Fibroblast of skin of right quadriceps (primary cell): ENCODE data around the gene FLYWCH2.

ENCODE experiments used
- DNase-seq: peaks from one replicate; pipeline ENCODE4 v3.0.0-alpha.2; 2013

The FLYWCH2 gene, protein sequence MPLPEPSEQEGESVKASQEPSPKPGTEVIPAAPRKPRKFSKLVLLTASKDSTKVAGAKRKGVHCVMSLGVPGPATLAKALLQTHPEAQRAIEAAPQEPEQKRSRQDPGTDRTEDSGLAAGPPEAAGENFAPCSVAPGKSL

GRCh38 chr16:2882650-2883457 is at the start of gene FLYWCH2:
Gene FLYWCH2, plus strand, starts transcription at chr16:2883215. Its CDS starts 13,235 bp downstream, at chr16:2896450.
- peak; percentile 99 for DNase-seq

DNA sequence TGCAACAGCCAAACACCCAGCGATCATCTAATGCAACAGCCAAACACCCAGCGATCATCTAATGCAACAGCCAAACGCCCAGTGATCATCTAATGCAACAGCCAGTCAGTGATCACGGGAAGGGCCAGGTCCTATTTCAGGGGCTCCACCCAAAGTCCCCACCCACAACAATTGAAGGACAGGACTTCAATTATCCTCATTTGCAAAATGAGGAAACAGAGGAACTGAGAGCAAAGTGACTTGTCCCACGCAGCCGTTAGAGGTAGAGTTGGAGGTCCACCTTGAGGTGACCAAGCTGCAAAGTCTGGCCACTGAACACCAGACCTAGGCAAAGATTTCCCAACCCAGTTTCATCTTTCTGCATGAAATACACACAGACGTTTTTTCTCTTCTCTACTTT is 49.2 kb upstream of the FLYWCH2 start:
- DNase-seq, result no peak

DNA sequence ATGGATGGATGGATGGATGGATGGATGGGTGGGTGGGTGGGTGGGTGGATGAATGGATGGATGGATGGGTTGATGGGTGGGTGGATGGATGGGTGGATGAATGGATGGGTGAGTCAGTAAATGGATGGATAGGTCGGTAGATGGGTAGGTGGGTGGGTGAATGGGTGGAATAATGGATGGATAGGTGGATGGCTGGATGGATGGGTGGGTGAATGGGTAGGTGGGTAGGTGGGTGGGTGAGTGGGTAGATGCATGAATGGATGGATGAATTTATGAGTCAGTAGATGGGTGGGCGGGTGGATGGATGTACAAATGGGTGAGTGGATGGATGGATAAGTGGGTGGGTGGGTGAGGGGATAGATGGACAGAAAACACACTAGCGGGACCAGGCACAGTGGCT is 48.0 kb upstream of the FLYWCH2 start:
- DNase-seq, result no peak

DNA sequence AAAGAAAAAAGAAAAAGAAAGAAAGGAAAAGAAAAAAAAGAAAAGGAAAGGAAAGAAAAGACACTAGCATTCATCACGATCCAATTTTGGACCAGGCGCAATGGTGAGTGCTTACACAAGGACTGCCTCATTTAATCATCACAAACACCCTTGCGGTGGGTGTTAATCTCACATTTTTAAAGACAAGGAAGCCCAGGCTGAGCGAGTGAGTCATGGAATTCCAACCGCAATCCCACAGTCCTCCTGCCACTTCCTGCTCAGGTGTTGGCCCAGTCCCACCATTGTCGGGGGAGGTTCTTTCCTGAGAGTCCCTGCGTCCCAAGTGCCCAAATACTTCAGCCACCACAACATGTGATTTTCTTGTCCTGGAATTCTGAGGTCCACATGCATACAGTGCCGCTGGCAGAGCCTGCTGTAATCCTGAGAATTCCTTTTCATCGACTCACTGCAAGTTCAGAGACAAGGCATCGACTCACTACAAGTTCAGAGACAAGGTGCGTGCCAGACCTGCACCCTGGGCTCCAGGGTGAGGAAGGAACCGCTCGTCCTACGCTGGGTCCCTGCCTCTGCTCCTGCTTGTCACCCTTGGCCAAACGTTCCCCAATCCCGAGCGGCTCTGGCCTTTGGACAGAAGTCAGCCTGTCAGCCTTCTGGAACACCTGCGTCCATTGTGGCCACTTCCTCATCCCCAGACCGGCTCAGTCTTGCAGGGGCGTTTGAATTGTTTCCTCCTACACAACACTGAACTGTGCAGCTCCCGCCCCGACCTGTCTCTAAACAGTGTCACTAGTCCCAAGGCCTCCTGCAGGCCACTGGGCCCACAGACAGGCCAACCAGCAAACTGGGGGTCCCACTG is 47.1 kb upstream of the FLYWCH2 start:
- DNase-seq, result peak; percentile 99

GRCh38 chr16:2836646-2837508 is 46.1 kb upstream of the FLYWCH2 start:
- DNase-seq, result no peak

DNA sequence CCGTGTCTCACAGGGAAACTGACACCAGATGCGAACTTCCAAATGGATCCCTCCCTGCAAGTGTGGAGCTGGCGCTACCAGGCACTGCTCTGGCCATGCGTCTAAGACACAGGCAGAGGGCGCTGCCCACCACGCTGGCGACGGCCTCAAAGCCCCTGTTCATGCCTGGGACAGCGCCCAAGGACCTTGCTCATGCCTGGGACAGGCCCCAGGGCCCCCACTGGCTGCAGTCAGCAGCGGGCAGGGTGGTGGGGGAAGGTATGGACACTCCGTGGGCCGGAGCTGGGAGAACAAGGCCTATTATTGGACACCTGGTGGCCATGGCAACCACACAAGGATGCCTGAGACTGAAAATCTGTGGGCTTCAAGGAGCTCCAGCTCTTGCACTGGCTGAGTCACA is 44.1 kb upstream of the FLYWCH2 start:
- DNase-seq, result peak; percentile 69

DNA sequence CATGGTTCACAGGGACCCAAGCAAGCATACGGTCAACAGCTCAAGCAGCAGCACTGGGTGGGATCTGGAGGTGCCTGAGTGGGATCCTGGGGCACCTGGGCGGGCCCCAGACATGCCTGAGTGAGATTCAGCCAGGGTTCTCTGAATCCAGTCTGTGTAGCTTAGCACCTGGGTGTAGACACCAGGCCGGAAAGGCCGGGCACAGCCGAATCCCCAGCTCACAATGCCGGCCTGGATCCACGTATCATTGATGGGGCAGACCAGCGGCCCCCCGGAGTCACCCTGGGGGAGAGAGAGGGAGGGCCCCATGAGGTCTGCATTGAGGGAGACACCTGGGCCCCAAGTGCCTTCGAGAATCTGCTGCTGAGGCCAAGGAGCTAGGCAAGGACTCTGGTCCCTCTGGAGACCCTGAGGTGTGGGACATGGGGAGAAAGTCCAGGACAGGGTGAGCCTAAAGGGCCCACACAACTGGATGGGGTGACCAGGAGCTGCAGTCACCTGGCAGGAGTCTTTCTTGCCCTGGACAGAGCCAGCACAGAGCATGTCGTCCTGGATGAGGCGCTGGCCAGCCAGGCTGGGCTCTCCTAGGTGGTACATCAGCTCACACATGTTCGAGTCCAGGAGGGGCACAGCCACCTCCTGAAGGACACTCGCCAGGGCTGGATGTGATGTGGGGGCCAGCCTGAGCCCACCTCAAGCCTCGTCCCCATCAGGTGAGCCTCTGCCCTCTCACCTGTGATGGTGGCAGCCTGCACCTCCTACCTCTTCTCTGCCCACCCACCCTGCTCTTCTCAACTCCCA is 43.2 kb upstream of the FLYWCH2 start:
- DNase-seq, result no peak

- no peak for DNase-seq
Observed at GRCh38 chr16:2840914-2841313, 42.1 kb upstream of the FLYWCH2 start.

- no peak for DNase-seq
Observed at GRCh38 chr16:2841606-2842339, 41.2 kb upstream of the FLYWCH2 start.

- DNase-seq, result peak; percentile 29
Observed at GRCh38 chr16:2842340-2843000, 40.5 kb upstream of the FLYWCH2 start.

DNA sequence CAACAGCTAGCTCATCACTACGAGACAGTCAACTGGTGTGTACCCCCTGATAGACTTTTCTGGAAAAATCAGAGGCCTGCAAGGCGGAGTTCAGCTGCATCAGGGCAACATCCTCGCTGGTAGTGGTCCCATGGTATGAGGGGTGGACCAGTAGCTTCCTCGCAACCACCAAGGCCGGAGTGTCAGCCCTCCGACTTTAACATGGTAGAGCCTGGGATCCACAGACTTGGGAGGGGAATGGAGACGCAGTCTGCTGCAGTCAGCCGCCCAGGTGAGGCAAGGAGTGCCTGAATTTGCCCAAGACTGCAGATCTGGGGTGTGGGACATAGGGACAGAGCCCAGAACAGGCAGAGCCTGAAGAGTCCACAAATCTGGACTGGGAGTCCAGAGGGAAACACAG is 39.5 kb upstream of the FLYWCH2 start:
- DNase-seq, result no peak

- DNase-seq, result no peak
Observed at GRCh38 chr16:2845116-2845515, 37.9 kb upstream of the FLYWCH2 start.

- peak; percentile 32 for DNase-seq
Observed at GRCh38 chr16:2846511-2847310, 36.3 kb upstream of the FLYWCH2 start.

DNA sequence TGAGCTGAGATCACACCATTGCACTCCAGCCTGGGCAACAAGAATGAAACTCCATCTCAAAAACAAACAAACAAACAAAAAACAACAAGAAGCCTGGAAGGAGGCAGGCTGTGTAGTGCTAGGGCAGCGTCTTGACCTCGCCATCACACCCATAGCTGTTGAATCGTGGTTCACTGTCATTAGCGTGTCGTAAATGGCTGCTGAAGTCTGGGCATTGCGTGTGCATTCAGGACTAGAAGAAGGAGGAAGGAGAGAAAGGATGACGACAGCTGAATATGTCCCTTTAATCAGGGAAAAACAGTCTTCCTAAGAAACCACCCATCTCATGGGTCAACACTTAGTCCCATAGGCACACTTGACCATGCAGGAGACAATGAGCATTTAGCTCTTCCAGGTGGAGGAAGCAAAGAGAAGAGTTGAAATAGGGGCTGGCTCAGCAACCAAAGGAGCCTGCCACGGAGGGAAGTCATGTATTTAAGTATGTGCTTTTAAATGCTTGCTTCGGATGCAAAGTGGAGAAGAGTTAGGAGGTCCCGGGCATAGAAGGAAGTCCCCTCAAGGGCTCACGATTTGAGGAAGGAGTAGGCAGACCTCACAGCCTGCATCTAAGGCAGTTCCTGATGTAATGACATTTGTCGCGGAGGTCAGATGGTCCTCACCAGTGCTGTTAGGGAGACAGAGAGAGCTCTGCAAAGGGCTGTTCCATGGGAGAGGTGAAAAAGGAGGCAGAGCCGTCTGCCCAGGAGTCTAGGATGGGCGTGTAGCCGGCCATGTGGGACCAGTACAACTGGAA is 33.9 kb upstream of the FLYWCH2 start:
- no peak for DNase-seq

GRCh38 chr16:2852003-2852730 is 30.8 kb upstream of the FLYWCH2 start:
- DNase-seq, result no peak

DNA sequence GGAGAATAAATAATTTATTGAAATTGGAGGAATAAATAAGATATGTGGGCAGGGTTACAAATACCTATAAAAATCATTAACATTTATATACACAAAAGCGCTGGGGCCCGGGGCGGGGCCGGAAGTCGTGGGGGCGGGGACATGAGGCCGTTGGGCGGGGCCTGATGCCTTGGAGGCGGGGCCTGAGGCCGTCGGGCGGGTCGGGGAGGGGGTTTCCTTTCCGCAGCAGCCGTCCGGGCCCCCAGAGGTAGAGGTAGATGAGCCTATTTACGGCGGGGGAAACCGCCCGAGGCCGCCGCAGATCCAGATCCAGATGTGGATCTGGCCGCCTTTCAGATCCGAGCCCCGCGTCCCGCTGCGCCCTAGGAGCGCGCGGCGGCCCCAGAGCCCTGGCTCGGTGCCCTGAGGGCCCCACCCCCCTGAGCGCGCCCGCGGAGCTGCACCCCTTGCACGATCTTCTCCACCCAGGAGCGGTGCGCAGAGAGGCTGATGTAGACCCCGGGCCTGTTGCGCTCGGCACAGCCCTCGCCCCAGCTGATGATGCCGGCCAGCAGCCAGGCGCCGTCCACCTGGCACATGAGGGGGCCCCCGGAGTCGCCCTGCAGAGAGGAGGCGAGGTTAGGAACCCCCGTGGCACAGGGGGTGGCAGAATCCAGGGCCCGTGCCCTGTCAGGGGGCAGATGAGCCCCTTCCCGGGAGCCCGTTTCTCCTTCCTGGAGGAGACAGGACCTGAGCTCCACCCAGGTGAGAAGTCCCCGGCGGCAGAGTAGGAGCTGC is 30.1 kb upstream of the FLYWCH2 start:
- DNase-seq, result no peak

DNA sequence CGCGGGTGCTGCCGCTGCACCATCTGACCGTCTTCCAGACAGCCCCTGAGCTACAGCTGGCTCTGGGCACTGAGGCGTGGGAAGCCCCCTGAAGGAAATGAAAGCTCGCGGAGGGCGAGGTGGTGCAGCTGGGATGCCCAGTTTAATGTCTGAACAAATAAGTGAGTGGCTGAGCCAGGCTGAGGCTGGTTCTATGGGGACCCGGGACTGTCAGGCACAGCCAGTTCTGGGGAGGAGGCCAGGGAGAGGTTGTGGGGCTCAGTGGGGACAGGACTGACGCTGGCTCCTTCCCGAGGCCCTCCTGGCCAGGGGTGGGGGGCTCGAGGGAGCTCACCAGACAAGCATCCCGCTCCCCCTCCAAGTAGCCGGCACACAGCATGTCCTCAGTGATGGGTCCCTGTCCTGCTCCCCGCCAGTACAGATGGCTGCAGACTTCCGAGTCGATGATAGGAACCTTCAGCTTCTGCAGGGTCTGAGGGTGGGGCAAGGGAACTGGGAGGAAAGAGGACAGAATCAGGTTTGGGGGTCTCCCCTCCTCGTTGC is 29.4 kb upstream of the FLYWCH2 start:
- no peak for DNase-seq
